H1 (cell line): ENCODE measurements around the gene F8. TPM values are rescaled to one million over a fixed set of nuclear protein-coding genes. Genes with fewer than 3 reads are reported as not detected.

Experiments
- CHD7 ChIP-seq: fragments of 300-600 bp; sonication (generic); IDR thresholded peaks from 2 replicates; pipeline ENCODE4 v1.7.1; 2012; ENCODE audit warnings: low read length, moderate library complexity, mild to moderate bottlenecking, inconsistent platforms; ENCODE audit not compliant: insufficient replicate concordance
- YY1 ChIP-seq: IDR thresholded peaks from 2 replicates; pipeline ENCODE4 v1.6.1; 2011; ENCODE audit warnings: low read depth, mild to moderate bottlenecking, low read length
- polyA plus RNA-seq, 7 experiments: library from polyadenylated mRNA; depleted of rRNA in 3 of 7; stranded (reverse) in 5 of 7; unstranded in 2 of 7; fragments of >200 nt in 5 of 7; fragments of 200-250 nt in 2 of 7; gene quantifications; 1 replicate in 5 of 7; 2 replicates in 1 of 7; 4 replicates in 1 of 7; pipeline versions ENCODE4 v1.2.1 to v1.2.3, GENCODE V29; 2011 to 2013; ENCODE audit warnings: missing spikeins in 2 of 7, mixed read lengths in 2 of 7
- total RNA-seq: library from RNA; stranded (reverse); fragmentation: NEBNext Ultra II Directional; extraction: Animal tissue kit (Norgen Biotek cat#: 25700); gene quantifications from 2 replicates; pipeline ENCODE4 v1.2.1, GENCODE V29; 2021

The F8 gene
- total and polyA plus RNA-seq, 2 of the 8 experiments (the other 6 are each of a cell fraction or from before 2014, with no cell fraction given) = 1.1 to 2.6 TPM

DNA sequence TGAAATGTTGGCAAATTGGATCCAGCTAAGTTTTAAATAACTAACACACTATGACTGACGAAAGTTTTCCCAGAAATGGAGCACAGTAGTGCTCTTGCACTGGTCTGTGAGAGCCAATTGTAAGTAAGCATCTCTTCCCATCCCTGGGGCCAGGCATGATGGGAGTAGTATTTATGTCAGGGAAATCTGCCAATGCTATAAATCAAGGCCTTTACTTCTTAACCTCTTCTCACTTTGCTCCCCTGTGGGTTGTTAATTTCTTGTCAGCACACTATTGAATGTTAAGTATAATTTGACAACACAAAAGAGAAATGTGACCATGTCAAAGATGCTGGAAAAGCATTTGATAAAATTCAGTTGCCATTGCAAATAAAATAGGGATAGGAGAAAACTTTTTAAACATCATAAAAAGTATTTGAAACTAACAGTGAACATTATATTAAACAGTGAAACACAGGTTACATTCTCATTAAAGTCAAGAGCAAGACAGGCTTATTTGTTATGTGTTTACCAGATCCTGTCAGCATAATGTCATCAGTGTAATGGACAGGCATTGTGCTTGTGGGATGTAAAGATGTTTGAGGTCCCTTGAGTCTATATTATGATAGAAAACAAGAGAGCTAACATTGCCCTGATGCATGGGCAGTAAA is 131.4 kb downstream of the F8 start (continued):
- TF ChIP-seq CHD7 (no peak), YY1 (no peak)
